ENCODE data around the gene PSMB2.

- no peak for TF ChIP-seq ZC3H10 (CRISPR knock-in tag; IDR thresholded peaks at IDR 0.05)
- no peak for TF ChIP-seq SNAI2 (CRISPR knock-in tag; IDR thresholded peaks at IDR 0.05)
- TF ChIP-seq, protein P1, sequence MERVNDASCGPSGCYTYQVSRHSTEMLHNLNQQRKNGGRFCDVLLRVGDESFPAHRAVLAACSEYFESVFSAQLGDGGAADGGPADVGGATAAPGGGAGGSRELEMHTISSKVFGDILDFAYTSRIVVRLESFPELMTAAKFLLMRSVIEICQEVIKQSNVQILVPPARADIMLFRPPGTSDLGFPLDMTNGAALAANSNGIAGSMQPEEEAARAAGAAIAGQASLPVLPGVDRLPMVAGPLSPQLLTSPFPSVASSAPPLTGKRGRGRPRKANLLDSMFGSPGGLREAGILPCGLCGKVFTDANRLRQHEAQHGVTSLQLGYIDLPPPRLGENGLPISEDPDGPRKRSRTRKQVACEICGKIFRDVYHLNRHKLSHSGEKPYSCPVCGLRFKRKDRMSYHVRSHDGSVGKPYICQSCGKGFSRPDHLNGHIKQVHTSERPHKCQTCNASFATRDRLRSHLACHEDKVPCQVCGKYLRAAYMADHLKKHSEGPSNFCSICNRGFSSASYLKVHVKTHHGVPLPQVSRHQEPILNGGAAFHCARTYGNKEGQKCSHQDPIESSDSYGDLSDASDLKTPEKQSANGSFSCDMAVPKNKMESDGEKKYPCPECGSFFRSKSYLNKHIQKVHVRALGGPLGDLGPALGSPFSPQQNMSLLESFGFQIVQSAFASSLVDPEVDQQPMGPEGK (CRISPR knock-in tag; IDR thresholded peaks at IDR 0.05; ENCODE audit: borderline replicate concordance) = no peak
- no peak for TF ChIP-seq TSHZ2 (CRISPR knock-in tag; IDR thresholded peaks at IDR 0.05)
These were observed 25.9 kb downstream of the PSMB2 start for GRCh38 chr1:35615440-35615839.

Data from SK-N-SH treated with all-trans-retinoic acid at 6 μM for 48 hours (cell line).